Esophagus muscularis mucosa (tissue), 4 donors: ENCODE data around the gene VRK3. TPM values are rescaled to one million over a fixed set of nuclear protein-coding genes. Genes with fewer than 3 reads are reported as not detected.

Source experiments
- DNase-seq: peaks from one replicate; pipeline ENCODE4 v3.0.0-alpha.2; 2017; ENCODE audit errors: extremely low spot score
- H3K27ac ChIP-seq, 4 donors: fragments of 200-600 bp; sonication (generic); replicated peaks in 1 of 4; 1 replicate in 3 of 4; 2 replicates in 1 of 4; pipeline ENCODE4 v1.5.1; 2016 to 2019; ENCODE audit warnings: mild to moderate bottlenecking in 1 of 4
- H3K27me3 ChIP-seq, 4 donors: fragments of 200-600 bp; sonication (generic); one replicate each; pipeline versions ENCODE4 v1.5.1 to v1.6.0; 2016 to 2019
- H3K36me3 ChIP-seq, 4 donors: fragments of 200-600 bp; sonication (generic); one replicate each; pipeline ENCODE4 v1.5.1; 2016 to 2019
- H3K4me1 ChIP-seq, 4 donors: fragments of 200-600 bp; sonication (generic); one replicate each; pipeline ENCODE4 v1.5.1; 2016 to 2019
- H3K4me3 ChIP-seq, 4 donors: fragments of 200-600 bp; sonication (generic); 1 replicate in 2 of 4; 2 replicates in 2 of 4; pipeline ENCODE4 v1.5.1; 2016 to 2019; ENCODE audit warnings: mild to moderate bottlenecking in 4 of 4, moderate library complexity in 1 of 4
- H3K9me3 ChIP-seq, 4 donors: fragments of 200-600 bp; sonication (generic); 1 replicate in 3 of 4; 2 replicates in 1 of 4; pipeline ENCODE4 v1.5.1; 2016 to 2019
- CTCF ChIP-seq, 3 experiments: fragments of 200-600 bp in 2 of 3; fragments of 450-650 bp in 1 of 3; sonication (generic) in 2 of 3; IDR thresholded peaks; one replicate each; pipeline ENCODE4 v1.5.1; 2017 to 2019; ENCODE audit warnings: antibody characterized with exemption in 3 of 3, mild to moderate bottlenecking in 2 of 3, moderate library complexity in 1 of 3
- EP300 ChIP-seq: sonication (generic); formaldehyde crosslinking; IDR thresholded peaks from one replicate; pipeline ENCODE4 v1.6.1; 2017; ENCODE audit warnings: antibody characterized with exemption
- POLR2A ChIP-seq: fragments of 450-650 bp; IDR thresholded peaks from one replicate; pipeline ENCODE4 v1.6.1; 2017; ENCODE audit warnings: antibody characterized with exemption, moderate library complexity, mild to moderate bottlenecking, low read depth
- POLR2AphosphoS5 ChIP-seq, 2 donors: sonication (generic); formaldehyde crosslinking; IDR thresholded peaks; one replicate each; pipeline ENCODE4 v1.6.1; 2017; ENCODE audit warnings: antibody characterized with exemption in 2 of 2
- WGBS: methylation state at CpG from one replicate; pipeline ENCODE4 v1.1.5; 2018; 5-methylcytosine and 5-hydroxymethylcytosine counted together
- intact Hi-C: fragments of 100-400 bp; cut with DNase I; formaldehyde crosslinking; loops from one replicate; pipeline ENCODE4 v1.15.1; 2023
- total RNA-seq, 4 donors: library from RNA; depleted of rRNA; stranded (reverse); fragments of >200 nt; gene quantifications; one replicate each; pipeline versions ENCODE4 v1.1.0 to v1.2.1, GENCODE V29; 2016

The VRK3 gene
- total RNA-seq, 4 donors from 2014 or later: 20.8 to 27.5 (median 25.5) TPM

DNA sequence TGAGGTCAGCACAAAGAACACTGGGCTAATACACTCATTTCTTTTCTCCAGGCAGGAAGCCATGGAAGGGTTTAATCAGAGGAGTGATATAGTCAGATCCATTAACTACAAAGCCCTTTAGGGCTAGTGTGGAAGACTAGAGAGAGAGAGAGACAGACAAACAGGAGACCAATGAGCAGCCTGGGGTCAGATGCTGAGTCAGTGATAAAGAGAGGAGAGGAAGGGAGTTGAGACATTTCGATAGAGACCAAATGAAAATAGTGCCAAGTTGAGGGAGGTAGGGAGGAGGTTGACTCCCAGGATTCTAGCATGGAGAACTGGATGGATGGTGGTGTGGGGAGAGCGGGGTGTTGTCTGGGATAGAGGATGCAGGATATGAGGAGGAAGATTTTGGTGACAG, 18.8 kb upstream of the VRK3 start:
- no peaks in the 10 kb centered on the region for H3K27me3 ChIP-seq
- WGBS: 100% methylated on average over 2 of the region's 2 CpGs
- TF ChIP-seq POLR2A (no peak), EP300 (no peak), POLR2AphosphoS5 (IDR thresholded peaks at IDR 0.05) (no peak)
- H3K4me3 ChIP-seq: no peak overlapping the region
- H3K4me1 ChIP-seq: no peaks in the 10 kb centered on the region
- peaks cover 71 to 93% (median 80%) of the 10 kb centered on the region in 4 donors for H3K36me3 ChIP-seq
- H3K9me3 ChIP-seq: peaks cover 0 to 35% (median 26%) of the 10 kb centered on the region in 4 donors
- H3K27ac ChIP-seq: no peak overlapping the region
- DNase-seq: no peak
- intact Hi-C loops: no loop called here

GRCh38 chr19:50042363-50043024, 17.3 kb upstream of the VRK3 start:
- no peak overlapping the region for H3K27ac ChIP-seq
- peaks cover 76 to 97% (median 83%) of the 10 kb centered on the region in 4 donors for H3K36me3 ChIP-seq
- intact Hi-C loops: no loop called here
- no peaks in the 10 kb centered on the region for H3K4me1 ChIP-seq
- 97% methylated on average over 5 of the region's 6 CpGs for WGBS
- DNase-seq: no peak
- H3K4me3 ChIP-seq: no peak overlapping the region
- no peaks in the 10 kb centered on the region for H3K27me3 ChIP-seq
- no peak for TF ChIP-seq POLR2A
- H3K9me3 ChIP-seq: peaks cover 0 to 35% (median 26%) of the 10 kb centered on the region in 4 donors

DNA sequence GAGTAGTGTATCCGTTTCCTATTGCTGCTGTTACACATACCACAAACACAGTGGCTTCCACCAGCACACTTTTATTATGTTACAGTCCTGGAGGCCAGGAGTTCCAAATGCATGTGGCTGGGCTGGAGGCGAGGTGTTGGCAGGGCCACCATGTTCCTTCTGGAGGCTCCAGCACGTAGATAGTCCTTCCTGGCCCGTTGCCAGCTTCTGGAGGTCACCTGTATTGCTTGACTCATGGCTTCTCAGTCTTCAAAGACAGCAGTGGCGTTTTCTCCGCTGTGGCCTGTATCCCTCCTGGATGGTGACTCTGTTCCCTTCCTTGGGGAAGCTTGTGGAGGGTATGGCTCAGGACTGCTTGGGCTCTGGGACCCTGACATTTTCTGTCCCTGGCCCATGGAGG, 15.8 kb upstream of the VRK3 start:
- H3K36me3 ChIP-seq: peaks cover 73 to 98% (median 91%) of the 10 kb centered on the region in 4 donors
- no peaks in the 10 kb centered on the region for H3K4me1 ChIP-seq
- H3K27me3 ChIP-seq: no peaks in the 10 kb centered on the region
- H3K9me3 ChIP-seq: peaks cover 0 to 26% (median 22%) of the 10 kb centered on the region in 4 donors
- DNase-seq: no peak
- H3K27ac ChIP-seq: no peak overlapping the region
- TF ChIP-seq EP300 (no peak), CTCF (IDR thresholded peaks at IDR 0.05) (no peak), POLR2A (no peak)
- 93% methylated on average over 6 of the region's 6 CpGs for WGBS
- intact Hi-C loops: no loop called here
- H3K4me3 ChIP-seq: no peak overlapping the region

GRCh38 chr19:50039968-50040367, 14.8 kb upstream of the VRK3 start:
- Histone ChIP-seq H3K36me3 (peaks cover 63 to 97% (median 89%) of the 10 kb centered on the region in 4 donors), H3K27ac (no peak overlapping the region), H3K4me3 (no peak overlapping the region), H3K4me1 (no peaks in the 10 kb centered on the region), H3K27me3 (no peaks in the 10 kb centered on the region), H3K9me3 (peaks cover 0 to 16% (median 13%) of the 10 kb centered on the region in 4 donors)
- intact Hi-C loops: no loop called here
- no peak for TF ChIP-seq CTCF (IDR thresholded peaks at IDR 0.05)
- TF ChIP-seq EP300: no peak
- no peak for TF ChIP-seq POLR2AphosphoS5 (IDR thresholded peaks at IDR 0.05)
- no peak for TF ChIP-seq POLR2A
- no peak for DNase-seq
- 78% methylated on average over 2 of the region's 3 CpGs for WGBS

DNA sequence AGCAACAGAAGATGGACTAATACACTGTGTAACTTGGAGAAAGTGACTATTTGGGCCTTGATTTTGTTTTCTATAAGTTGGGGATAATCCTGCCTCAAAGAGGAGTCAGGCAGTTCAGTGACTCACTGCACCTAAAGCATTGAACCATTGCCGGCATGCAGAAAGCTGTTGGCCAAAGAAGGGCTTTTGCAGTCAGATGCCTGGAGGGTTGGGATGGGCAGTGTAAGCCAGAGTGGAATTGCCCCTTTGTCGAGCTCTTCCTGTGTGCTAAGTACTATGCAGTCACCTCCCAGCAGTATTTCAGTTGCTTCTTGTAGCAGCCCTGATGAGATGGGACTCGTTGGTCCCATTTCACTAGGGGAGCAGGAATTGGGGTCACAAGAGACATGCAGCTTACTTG, 11.7 kb upstream of the VRK3 start:
- no peak overlapping the region for H3K4me3 ChIP-seq
- no peak overlapping the region for H3K27ac ChIP-seq
- no peak for TF ChIP-seq POLR2AphosphoS5 (IDR thresholded peaks at IDR 0.05)
- no peak for TF ChIP-seq EP300
- TF ChIP-seq POLR2A: no peak
- TF ChIP-seq CTCF (IDR thresholded peaks at IDR 0.05): no peak
- H3K9me3 ChIP-seq: no peaks in the 10 kb centered on the region
- WGBS: 90% methylated on average over 3 of the region's 3 CpGs
- no peak for DNase-seq
- H3K36me3 ChIP-seq: peaks cover 50 to 97% (median 89%) of the 10 kb centered on the region in 4 donors
- no peaks in the 10 kb centered on the region for H3K4me1 ChIP-seq
- intact Hi-C loops: no loop called here
- no peaks in the 10 kb centered on the region for H3K27me3 ChIP-seq
